A549 treated with RU486 at 1 μM for 4 hours (cell line): ENCODE data around the gene SART3. TPM values are rescaled to one million over a fixed set of nuclear protein-coding genes. Genes with fewer than 3 reads are reported as not detected.

Experiments
- total RNA-seq: library from RNA; stranded (reverse); fragments of 200-300 nt; extraction: Qiagen RNA extraction; gene quantifications from 5 replicates; pipeline ENCODE4 v1.2.3, GENCODE V29; 2022; ENCODE audit warnings: low read depth

The SART3 gene, protein sequence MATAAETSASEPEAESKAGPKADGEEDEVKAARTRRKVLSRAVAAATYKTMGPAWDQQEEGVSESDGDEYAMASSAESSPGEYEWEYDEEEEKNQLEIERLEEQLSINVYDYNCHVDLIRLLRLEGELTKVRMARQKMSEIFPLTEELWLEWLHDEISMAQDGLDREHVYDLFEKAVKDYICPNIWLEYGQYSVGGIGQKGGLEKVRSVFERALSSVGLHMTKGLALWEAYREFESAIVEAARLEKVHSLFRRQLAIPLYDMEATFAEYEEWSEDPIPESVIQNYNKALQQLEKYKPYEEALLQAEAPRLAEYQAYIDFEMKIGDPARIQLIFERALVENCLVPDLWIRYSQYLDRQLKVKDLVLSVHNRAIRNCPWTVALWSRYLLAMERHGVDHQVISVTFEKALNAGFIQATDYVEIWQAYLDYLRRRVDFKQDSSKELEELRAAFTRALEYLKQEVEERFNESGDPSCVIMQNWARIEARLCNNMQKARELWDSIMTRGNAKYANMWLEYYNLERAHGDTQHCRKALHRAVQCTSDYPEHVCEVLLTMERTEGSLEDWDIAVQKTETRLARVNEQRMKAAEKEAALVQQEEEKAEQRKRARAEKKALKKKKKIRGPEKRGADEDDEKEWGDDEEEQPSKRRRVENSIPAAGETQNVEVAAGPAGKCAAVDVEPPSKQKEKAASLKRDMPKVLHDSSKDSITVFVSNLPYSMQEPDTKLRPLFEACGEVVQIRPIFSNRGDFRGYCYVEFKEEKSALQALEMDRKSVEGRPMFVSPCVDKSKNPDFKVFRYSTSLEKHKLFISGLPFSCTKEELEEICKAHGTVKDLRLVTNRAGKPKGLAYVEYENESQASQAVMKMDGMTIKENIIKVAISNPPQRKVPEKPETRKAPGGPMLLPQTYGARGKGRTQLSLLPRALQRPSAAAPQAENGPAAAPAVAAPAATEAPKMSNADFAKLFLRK
- total RNA-seq = 39.9 to 44.4 TPM (median 42.4 TPM) in 5 replicates

GRCh38 chr12:108560752-108561719 is at the start of gene SART3:
Gene SART3, minus strand, starts transcription at chr12:108561173. Its CDS starts 19 bp downstream, at chr12:108561154.

DNA sequence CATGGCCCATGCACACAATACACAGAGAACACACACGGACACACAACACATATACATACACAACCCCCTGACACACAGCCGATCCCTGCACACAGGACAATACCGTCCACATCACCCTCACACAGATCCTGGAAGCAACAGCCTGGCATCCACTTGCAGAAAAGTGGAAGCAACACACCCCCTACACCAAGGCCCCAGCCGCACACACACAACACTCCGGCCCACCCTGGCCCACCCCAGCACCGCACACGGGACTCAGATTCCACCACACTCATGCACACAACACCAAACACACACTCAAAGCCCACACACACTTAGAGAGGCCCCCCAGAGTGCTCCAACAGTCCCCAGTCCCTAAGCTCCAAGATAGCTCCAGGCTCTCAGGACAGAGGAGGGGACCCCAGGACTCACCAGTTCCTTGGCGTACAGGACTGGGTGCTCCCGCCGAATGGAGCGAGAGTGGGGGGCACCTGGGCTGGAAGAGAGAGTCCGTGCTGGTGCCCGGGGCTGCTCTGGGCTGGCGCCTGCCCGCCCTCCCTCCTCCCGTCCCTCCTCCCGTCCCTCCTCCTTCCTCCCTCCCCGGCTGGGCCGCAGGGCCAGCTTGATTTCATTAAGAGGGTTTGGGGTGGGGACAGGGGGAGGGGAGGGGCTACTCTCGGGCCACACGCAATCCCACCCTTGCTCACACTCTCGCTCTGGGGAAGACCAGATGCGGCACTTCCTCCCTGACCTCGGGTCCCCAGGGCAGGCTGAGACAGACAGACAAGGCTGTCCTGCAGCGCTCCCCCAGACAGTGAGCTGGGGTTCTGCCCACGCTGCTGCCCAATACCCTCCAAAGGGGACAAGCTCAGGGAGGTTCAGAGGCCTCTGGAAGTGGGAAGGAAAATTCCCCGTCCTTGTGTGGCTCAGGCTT is 36.8 kb upstream of the SART3 start, which contains the start of gene TMEM119:
TMEM119 (minus strand) TSS at position 526 of the 913 bp plus-strand sequence. CDS start 5,701 bp downstream, outside the sequence.

DNA sequence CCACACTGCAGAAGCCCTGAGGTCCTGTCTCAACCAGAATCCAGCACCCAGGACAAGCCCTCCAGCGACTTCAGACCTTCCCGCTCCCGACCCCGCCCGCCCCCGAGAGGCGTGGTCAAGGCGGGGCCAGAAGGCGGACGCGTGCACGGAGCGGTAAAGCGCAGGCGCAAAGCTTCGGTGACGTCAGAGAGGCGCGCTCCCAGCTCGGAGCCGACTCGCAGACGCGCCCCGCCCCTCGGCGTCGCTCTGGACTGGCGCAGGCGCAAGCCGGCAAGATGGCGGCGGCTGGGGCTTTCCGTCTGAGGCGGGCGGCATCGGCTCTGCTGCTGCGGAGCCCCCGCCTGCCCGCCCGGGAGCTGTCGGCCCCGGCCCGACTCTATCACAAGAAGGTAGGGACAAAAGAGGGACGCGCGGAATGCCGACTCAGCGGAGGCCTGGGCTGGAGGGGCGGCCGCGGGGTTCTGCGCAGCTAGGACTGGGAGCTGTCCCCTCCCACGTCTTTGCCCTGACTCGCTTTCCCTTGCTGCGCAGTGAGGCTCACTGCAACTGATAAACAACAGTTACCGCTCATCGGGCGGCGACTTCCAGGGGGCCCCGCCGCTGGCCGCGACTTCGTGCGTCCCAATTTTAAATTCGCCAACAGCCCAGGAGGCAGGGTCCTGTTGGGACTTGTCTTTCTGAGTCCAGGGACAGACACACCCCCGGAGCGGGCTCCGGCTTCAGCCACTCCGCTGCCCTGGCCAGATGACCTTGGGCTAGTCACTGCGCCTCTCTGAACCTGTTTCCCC is 1.6 kb upstream of the SART3 start, which contains the start of gene ISCU:
ISCU (plus strand) TSS at position 249 of the 788 bp plus-strand sequence; CDS start at position 276, 27 bp downstream.

DNA sequence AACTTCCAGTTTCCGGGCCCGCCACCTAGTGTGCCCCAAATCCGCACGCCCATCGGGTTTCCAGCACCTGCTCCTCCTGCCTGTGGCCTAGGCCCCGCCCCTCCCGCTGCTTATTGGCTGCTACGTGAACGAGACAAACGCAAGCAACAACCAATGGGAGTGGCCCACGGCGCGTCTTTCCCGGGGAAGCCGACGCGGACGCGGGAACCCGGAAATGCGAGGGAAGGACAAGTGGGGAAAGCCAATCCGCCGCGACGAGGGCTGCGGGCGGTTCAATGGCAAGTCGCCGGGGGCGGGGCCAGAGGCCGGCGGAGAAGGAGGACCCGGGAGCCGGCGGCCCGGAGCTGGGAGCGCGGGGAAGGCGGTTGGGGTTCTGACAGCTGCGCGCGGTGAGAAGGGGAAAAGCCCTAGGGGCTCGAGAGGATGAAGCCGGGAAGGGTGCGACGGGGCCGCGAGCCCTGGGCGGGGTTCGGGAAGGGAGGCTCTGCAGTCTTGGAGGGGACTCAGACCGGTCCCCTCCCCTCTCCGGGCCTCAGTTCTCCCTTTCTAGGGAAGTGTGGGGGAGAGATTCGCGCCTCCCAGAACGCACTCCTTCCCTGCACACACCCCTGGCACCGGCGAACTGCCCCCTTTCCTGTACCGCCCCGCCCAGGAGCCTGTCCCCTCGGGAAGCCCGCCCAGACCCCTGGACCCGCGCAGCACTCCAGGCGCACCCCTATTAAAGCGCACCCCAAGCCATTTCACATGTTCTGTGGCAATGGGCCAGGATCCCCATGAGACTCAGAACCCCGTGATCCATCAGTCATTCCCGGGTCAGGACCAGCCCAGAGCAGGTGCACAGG is 45.8 kb downstream of the SART3 start, which contains the start of gene FICD:
FICD (plus strand) TSS at position 305 of the 842 bp plus-strand sequence. CDS start 1,696 bp downstream, outside the sequence.

Other genes with a start within 250 kb of the SART3 start
- not detected in 5 replicates for gene CMKLR1, start 221.9 kb downstream of the SART3 start, total RNA-seq
- gene FICD, start 45.9 kb downstream of the SART3 start, total RNA-seq = 2.6 to 3.5 TPM (median 3.1 TPM) in 5 replicates
- 90.4 to 105 TPM (median 95.4 TPM) in 5 replicates for gene ISCU, start 1.4 kb upstream of the SART3 start, total RNA-seq
- 0.05 to 0.07 TPM (median 0.05 TPM) in 3 of 5 replicates, not detected in the others for gene TMEM119, start 36.9 kb upstream of the SART3 start, total RNA-seq
- 0.95 to 1.1 TPM (median 1.1 TPM) in 5 replicates for gene SELPLG, start 72.7 kb upstream of the SART3 start, total RNA-seq
- 170 to 198 TPM (median 178 TPM) in 5 replicates for gene CORO1C, start 170.3 kb upstream of the SART3 start, total RNA-seq